Measurements from ENCODE around the gene MYO7A. TPM values are rescaled to one million over a fixed set of nuclear protein-coding genes. Genes with fewer than 3 reads are reported as not detected.

MYO7A gene
- total and polyA plus RNA-seq, 2 donors (not counting 3 experiments of a cell fraction or from before 2014, with no cell fraction given): 1.3 to 3.6 TPM

DNA sequence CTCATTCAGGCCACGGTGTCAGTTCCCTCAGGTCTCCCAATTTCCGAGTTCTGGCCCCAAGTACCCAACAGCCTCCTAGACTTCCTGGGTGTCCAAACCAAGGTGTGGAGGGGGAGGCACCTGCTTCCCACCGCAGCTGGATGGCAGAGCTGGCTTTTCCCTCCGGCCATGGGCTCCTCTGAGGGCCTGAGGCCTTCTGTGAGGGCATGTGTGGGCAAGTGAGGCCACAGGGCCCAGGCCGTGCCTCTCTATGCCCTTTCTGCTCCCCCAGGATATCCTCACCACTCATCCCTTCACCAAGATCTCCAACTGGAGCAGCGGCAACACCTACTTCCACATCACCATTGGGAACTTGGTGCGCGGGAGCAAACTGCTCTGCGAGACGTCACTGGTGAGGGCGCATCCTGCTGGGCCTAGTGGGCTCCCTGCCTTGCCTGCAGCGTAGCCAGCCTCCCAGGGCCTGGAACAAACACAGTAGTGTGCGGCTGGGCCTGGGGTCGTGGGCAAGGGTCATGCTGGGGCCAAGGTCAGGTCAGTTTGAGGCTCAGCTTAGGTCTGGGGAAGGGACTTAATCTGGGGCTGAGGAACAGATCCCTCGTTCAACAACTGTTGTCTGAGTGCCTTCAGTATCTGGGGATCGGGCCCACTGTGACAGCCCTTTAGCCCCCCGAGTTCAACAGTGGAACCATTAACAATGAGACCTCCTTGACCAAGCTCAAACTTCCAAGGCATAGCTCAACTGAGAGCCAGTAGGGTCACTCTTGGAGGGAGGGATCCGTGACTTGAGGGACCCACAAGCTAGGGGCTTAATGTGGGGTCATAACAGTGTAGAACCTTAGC, 85.8 kb downstream of the MYO7A start:
- Histone ChIP-seq H3K4me1 (ENCODE audit: control insufficient read depth, extremely low read depth, insufficient read depth, low read length) (no peaks in the 10 kb centered on the region), H3K36me3 (ENCODE audit: control insufficient read depth in 2 of 2, extremely low read depth in 1 of 2, insufficient read depth in 2 of 2, low read length in 2 of 2) (no peaks in the 10 kb centered on the region), H3K4me2 (ENCODE audit: insufficient read depth, low read length) (no peak overlapping the region), H3K4me3 (replicated peaks in 1 of 3; ENCODE audit: insufficient read depth in 1 of 3, low read depth in 1 of 3, low read length in 3 of 3) (no peak overlapping the region), H3K9ac (replicated peaks; ENCODE audit: extremely low read depth, insufficient read depth, low read length) (no peak overlapping the region), H3K79me2 (ENCODE audit: control insufficient read depth, insufficient read depth, low read length) (no peaks in the 10 kb centered on the region), H3K27me3 (ENCODE audit: control insufficient read depth in 2 of 2, insufficient read depth in 2 of 2, low read length in 2 of 2) (peaks cover 0 to 2% of the 10 kb centered on the region in 2 experiments), H3K9me1 (replicated peaks; ENCODE audit: control insufficient read depth, extremely low read depth, insufficient read depth, low read length) (no peaks in the 10 kb centered on the region), H2AFZ (ENCODE audit: low read depth, low read length) (no peak overlapping the region), H3K27ac (ENCODE audit: insufficient read depth, low read depth, low read length) (no peak overlapping the region), H4K20me1 (replicated peaks; ENCODE audit: control insufficient read depth, extremely low read depth, insufficient read depth, low read length) (no peaks in the 10 kb centered on the region), H3K9me3 (replicated peaks; ENCODE audit: control insufficient read depth, insufficient read depth, low read length) (no peaks in the 10 kb centered on the region)
- intact Hi-C loops (cut with micrococcal nuclease) (no loop called here), dilution Hi-C loops (cut with MboI; ENCODE audit: extremely low pct_ligation_motif_present, low sequenced_read_pairs) (no loop called here)
- FAIRE-seq: no peak
- CTCF ChIA-PET: no interaction called here
- BruUV-seq (replicated peaks): no TSS peak
- no peak for DNase-seq (ENCODE audit: low read depth, low spot score)
- no peak for TF ChIP-seq GATA2 (IDR thresholded peaks at IDR 0.05; ENCODE audit: insufficient read depth, insufficient read length, low read depth, low read length)
- no peak for TF ChIP-seq POLR2AphosphoS5 (IDR thresholded peaks at IDR 0.05; ENCODE audit: insufficient read depth, low read depth, low read length)
- TF ChIP-seq JUN (IDR thresholded peaks at IDR 0.05; ENCODE audit: borderline replicate concordance, insufficient read depth, insufficient read length, low read depth): no peak
- no peak for TF ChIP-seq MYC (IDR thresholded peaks at IDR 0.05; ENCODE audit: low read depth, low read length)
- no peak for TF ChIP-seq EZH2 (IDR thresholded peaks at IDR 0.05; ENCODE audit: borderline replicate concordance, low read depth, low read length, severe bottlenecking)
- TF ChIP-seq POLR2A (IDR thresholded peaks at IDR 0.05; ENCODE audit: low read depth, low read length): no peak
- TF ChIP-seq, protein P1, sequence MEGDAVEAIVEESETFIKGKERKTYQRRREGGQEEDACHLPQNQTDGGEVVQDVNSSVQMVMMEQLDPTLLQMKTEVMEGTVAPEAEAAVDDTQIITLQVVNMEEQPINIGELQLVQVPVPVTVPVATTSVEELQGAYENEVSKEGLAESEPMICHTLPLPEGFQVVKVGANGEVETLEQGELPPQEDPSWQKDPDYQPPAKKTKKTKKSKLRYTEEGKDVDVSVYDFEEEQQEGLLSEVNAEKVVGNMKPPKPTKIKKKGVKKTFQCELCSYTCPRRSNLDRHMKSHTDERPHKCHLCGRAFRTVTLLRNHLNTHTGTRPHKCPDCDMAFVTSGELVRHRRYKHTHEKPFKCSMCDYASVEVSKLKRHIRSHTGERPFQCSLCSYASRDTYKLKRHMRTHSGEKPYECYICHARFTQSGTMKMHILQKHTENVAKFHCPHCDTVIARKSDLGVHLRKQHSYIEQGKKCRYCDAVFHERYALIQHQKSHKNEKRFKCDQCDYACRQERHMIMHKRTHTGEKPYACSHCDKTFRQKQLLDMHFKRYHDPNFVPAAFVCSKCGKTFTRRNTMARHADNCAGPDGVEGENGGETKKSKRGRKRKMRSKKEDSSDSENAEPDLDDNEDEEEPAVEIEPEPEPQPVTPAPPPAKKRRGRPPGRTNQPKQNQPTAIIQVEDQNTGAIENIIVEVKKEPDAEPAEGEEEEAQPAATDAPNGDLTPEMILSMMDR (IDR thresholded peaks at IDR 0.05; ENCODE audit: extremely low read depth in 1 of 2, insufficient read depth in 1 of 2, low read depth in 1 of 2, low read length in 2 of 2): no peak
- TF ChIP-seq FOS (IDR thresholded peaks at IDR 0.05; ENCODE audit: borderline replicate concordance, insufficient read depth, low read length): no peak
- TF ChIP-seq, protein P2, sequence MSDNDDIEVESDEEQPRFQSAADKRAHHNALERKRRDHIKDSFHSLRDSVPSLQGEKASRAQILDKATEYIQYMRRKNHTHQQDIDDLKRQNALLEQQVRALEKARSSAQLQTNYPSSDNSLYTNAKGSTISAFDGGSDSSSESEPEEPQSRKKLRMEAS (IDR thresholded peaks at IDR 0.05; ENCODE audit: insufficient read depth, insufficient read length): no peak
- POLR2A ChIA-PET: no interaction called here

All from endothelial cell of umbilical vein (primary cell).